ENCODE measurements around the gene NBR1.
"Not testable (repeated sequence)": the region's sequence is repeated elsewhere in the genome, so short reads cannot be mapped to it uniquely, and the experiment has no call there.

DNA sequence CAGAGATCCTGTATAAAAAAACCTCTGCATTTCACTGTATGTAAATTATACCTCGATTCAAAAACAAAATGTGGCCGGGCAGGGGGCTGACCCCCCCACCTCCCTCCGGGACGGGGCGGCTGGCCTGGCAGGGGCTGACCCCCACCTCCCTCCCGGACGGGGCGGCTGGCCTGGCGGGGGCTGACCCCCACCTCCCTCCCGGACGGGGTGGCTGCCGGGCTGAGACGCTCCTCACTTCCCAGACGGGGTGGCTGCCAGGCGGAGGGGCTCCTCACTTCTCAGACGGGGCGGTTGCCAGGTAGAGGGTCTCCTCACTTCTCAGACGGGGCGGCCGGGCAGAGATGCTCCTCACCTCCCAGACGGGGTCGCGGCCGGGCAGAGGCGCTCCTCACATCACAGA lies 11.8 kb upstream of the NBR1 start:
- TF ChIP-seq EZH2phosphoT487 (IDR thresholded peaks at IDR 0.05; ENCODE audit: borderline replicate concordance, low read length): not testable (repeated sequence)
- TF ChIP-seq, protein P1, sequence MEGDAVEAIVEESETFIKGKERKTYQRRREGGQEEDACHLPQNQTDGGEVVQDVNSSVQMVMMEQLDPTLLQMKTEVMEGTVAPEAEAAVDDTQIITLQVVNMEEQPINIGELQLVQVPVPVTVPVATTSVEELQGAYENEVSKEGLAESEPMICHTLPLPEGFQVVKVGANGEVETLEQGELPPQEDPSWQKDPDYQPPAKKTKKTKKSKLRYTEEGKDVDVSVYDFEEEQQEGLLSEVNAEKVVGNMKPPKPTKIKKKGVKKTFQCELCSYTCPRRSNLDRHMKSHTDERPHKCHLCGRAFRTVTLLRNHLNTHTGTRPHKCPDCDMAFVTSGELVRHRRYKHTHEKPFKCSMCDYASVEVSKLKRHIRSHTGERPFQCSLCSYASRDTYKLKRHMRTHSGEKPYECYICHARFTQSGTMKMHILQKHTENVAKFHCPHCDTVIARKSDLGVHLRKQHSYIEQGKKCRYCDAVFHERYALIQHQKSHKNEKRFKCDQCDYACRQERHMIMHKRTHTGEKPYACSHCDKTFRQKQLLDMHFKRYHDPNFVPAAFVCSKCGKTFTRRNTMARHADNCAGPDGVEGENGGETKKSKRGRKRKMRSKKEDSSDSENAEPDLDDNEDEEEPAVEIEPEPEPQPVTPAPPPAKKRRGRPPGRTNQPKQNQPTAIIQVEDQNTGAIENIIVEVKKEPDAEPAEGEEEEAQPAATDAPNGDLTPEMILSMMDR (IDR thresholded peaks at IDR 0.05; ENCODE audit: low read depth, low read length, poor library complexity, severe bottlenecking): not testable (repeated sequence)
